Fibroblast of mammary gland (primary cell): ENCODE results near the gene WNT8B.

Source experiments
- DNase-seq: peaks from one replicate; pipeline ENCODE4 v3.0.0-alpha.2; 2010; ENCODE audit warnings: low read depth
- H3K4me3 ChIP-seq: 2 replicates; pipeline ENCODE4 v1.5.1; 2011; ENCODE audit warnings: low read depth, mild to moderate bottlenecking, low read length, moderate library complexity; ENCODE audit not compliant: control insufficient read depth
- TF ChIP-seq, protein P1 (sequence below): conservative IDR thresholded peaks from 2 replicates; pipeline ENCODE4 v1.5.1; 2011; ENCODE audit warnings: low read depth, low read length, inconsistent platforms; ENCODE audit not compliant: control insufficient read depth, insufficient read depth

The WNT8B gene

GRCh38 chr10:100489396-100489795 lies 26.6 kb downstream of the WNT8B start:
- TF ChIP-seq, protein P1, sequence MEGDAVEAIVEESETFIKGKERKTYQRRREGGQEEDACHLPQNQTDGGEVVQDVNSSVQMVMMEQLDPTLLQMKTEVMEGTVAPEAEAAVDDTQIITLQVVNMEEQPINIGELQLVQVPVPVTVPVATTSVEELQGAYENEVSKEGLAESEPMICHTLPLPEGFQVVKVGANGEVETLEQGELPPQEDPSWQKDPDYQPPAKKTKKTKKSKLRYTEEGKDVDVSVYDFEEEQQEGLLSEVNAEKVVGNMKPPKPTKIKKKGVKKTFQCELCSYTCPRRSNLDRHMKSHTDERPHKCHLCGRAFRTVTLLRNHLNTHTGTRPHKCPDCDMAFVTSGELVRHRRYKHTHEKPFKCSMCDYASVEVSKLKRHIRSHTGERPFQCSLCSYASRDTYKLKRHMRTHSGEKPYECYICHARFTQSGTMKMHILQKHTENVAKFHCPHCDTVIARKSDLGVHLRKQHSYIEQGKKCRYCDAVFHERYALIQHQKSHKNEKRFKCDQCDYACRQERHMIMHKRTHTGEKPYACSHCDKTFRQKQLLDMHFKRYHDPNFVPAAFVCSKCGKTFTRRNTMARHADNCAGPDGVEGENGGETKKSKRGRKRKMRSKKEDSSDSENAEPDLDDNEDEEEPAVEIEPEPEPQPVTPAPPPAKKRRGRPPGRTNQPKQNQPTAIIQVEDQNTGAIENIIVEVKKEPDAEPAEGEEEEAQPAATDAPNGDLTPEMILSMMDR, result no peak
- no peak for DNase-seq
- no peak overlapping the region for H3K4me3 ChIP-seq

DNA sequence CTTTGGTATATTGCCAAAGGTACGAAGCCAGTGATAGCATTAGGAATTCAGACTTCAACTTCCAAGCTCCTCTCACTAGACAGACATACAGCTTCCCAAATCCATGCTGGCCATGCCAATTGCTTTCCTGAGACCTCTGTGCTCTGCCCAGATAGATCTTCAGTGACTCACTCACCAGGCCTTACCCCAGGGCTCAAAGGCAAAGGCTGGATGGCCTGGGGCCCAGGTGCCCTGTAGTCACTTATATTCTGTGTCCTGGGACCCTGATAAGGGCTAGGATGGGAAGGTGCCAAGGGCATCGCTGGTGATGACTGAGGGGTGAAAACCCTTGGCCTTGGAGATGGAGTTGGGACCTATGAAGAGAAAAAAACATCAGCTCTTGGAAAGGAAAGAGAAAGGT lies 27.7 kb downstream of the WNT8B start:
- H3K4me3 ChIP-seq, result no peak overlapping the region
- no peak for DNase-seq
- TF ChIP-seq, protein P1, result no peak

DNA sequence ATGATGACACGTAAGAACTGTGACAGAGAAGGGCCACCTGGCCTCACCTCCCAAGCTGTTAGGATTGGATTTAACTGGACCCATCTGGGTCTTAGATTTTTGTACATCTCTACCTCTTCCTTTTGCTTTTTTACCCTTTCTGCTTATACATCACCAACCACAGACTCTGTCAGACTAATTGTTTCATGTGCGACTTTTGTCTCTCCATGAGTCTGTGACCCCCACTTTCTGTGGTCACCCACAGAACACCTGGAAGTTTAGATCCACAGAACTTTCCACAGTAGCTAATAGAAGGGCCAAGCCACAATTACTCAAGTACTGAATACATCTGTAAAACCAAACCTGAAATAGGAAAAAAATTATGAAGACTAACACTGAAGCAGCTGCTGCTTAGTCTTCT lies 33.8 kb downstream of the WNT8B start:
- H3K4me3 ChIP-seq, result no peak overlapping the region
- TF ChIP-seq, protein P1, result no peak
- no peak for DNase-seq

- H3K4me3 ChIP-seq, result no peak overlapping the region
- no peak for DNase-seq
- TF ChIP-seq, protein P1, result no peak
Measured at GRCh38 chr10:100498059-100498458, 35.2 kb downstream of the WNT8B start.

DNA sequence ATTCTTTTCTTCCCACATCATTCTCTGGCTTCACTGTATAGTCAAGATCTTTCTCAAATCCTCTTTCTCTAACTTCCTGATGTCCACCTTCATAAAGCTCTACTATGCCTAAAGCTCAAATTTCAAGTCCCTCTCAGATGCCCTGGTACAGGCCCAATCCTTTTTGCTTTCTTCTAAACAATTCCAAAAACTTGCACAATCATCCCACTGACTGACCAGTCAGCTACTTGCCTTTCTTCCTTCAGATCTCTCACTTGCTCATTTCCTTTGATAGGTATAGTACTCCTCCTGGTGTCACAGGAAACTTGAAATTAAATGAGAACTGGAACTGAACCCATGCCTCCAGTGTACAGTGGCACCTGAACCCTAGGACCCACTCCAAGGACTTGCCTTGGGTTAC lies 38.6 kb downstream of the WNT8B start:
- TF ChIP-seq, protein P1, result no peak
- no peak overlapping the region for H3K4me3 ChIP-seq
- DNase-seq, result peak; percentile 30

- TF ChIP-seq, protein P1, result no peak
- peak; percentile 30 for DNase-seq
Measured at GRCh38 chr10:100502926-100503494, 40.2 kb downstream of the WNT8B start.

DNA sequence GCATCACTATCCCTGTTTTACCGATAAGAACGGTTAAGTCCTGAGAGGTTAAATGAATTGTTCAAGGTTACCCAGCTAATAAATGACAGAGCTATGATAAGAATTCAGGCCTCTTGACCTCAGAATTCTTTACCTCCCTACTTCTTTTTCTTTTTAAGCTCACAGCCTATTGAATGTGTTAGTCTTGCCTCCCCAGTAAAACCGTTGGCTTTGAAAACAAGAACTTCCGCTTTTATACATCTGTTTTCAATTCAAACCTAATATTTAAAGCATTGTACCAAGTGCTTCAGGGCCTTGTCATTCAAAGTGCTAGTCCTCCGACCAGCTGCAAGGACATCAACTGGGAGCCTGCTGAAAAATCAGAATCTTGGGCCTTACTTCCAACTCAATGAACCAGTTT lies 41.3 kb downstream of the WNT8B start:
- TF ChIP-seq, protein P1, result no peak
- peak; percentile 63 for DNase-seq
- H3K4me3 ChIP-seq, result no peak overlapping the region

More at GRCh38 chr10:100502926-100503494, 40.2 kb downstream of the WNT8B start:
- no peak overlapping the region for H3K4me3 ChIP-seq
